Thymus (tissue), 11 donors: ENCODE measurements around the gene APBB2. TPM values are rescaled to one million over a fixed set of nuclear protein-coding genes. Genes with fewer than 3 reads are reported as not detected.

Source experiments
- DNase-seq, 9 donors: peaks; one replicate each; pipeline ENCODE4 v3.0.0-alpha.2; 2013; ENCODE audit warnings: low spot score in 9 of 9, low read depth in 6 of 9, missing footprints in 1 of 9
- H3K27ac ChIP-seq, 2 donors: one replicate each; pipeline ENCODE4 v1.5.1; 2013; ENCODE audit warnings: control low read depth in 1 of 2, low read depth in 1 of 2, low read length in 1 of 2, mild to moderate bottlenecking in 1 of 2, moderate library complexity in 1 of 2
- H3K27me3 ChIP-seq, 2 donors: one replicate each; pipeline ENCODE4 v1.5.1; 2013; ENCODE audit warnings: low read length in 1 of 2; ENCODE audit not compliant: control insufficient read depth in 2 of 2, insufficient read depth in 1 of 2
- H3K36me3 ChIP-seq, 2 donors: one replicate each; pipeline ENCODE4 v1.5.1; 2013; ENCODE audit warnings: low read length in 1 of 2, mild to moderate bottlenecking in 1 of 2, moderate library complexity in 1 of 2; ENCODE audit not compliant: control insufficient read depth in 2 of 2, insufficient read depth in 2 of 2
- H3K4me1 ChIP-seq, 2 donors: one replicate each; pipeline ENCODE4 v1.5.1; 2013; ENCODE audit warnings: low read length in 2 of 2; ENCODE audit not compliant: control insufficient read depth in 2 of 2, insufficient read depth in 2 of 2
- H3K4me3 ChIP-seq, 2 donors: one replicate each; pipeline ENCODE4 v1.5.1; 2013; ENCODE audit warnings: low read length in 2 of 2, control low read depth in 1 of 2, mild to moderate bottlenecking in 1 of 2
- H3K9me3 ChIP-seq, 2 donors: one replicate each; pipeline ENCODE4 v1.5.1; 2013; ENCODE audit warnings: low read length in 1 of 2, mild to moderate bottlenecking in 1 of 2; ENCODE audit not compliant: control insufficient read depth in 2 of 2, insufficient read depth in 1 of 2
- WGBS: extraction: QIAGEN DNeasy Blood & Tissue Kit; methylation state at CpG from one replicate; pipeline ENCODE4 v1.1.7; 2013; 5-methylcytosine and 5-hydroxymethylcytosine counted together
- polyA plus RNA-seq: library from polyadenylated mRNA; stranded (reverse); fragments of 200-250 nt; gene quantifications from one replicate; pipeline ENCODE4 v1.2.3, GENCODE V29; 2013
- total RNA-seq: library from RNA; stranded (reverse); fragments of 120-200 nt; gene quantifications from one replicate; pipeline ENCODE4 v1.2.4, GENCODE V29; 2013
- donor health status: healthy.

The APBB2 gene
- total and polyA plus RNA-seq, 2 donors, result 10.0 to 20.2 TPM

GRCh38 chr4:40957281-40957680 lies 257.1 kb downstream of the APBB2 start:
- Histone ChIP-seq H3K36me3 (no peaks in the 10 kb centered on the region), H3K27ac (no peak overlapping the region), H3K4me1 (peaks cover 0 to 7% of the 10 kb centered on the region in 2 donors), H3K27me3 (no peaks in the 10 kb centered on the region), H3K4me3 (no peak overlapping the region), H3K9me3 (no peaks in the 10 kb centered on the region)
- DNase-seq, result no peak
- WGBS, result 93% methylated on average over 6 of the region's 6 CpGs

GRCh38 chr4:40956721-40957255 lies 257.6 kb downstream of the APBB2 start:
- no peak for DNase-seq
- Histone ChIP-seq H3K27me3 (no peaks in the 10 kb centered on the region), H3K36me3 (no peaks in the 10 kb centered on the region), H3K4me3 (no peak overlapping the region), H3K27ac (no peak overlapping the region), H3K9me3 (no peaks in the 10 kb centered on the region), H3K4me1 (peaks cover 0 to 7% of the 10 kb centered on the region in 2 donors)
- WGBS, result 95% methylated on average over 5 of the region's 5 CpGs

DNA sequence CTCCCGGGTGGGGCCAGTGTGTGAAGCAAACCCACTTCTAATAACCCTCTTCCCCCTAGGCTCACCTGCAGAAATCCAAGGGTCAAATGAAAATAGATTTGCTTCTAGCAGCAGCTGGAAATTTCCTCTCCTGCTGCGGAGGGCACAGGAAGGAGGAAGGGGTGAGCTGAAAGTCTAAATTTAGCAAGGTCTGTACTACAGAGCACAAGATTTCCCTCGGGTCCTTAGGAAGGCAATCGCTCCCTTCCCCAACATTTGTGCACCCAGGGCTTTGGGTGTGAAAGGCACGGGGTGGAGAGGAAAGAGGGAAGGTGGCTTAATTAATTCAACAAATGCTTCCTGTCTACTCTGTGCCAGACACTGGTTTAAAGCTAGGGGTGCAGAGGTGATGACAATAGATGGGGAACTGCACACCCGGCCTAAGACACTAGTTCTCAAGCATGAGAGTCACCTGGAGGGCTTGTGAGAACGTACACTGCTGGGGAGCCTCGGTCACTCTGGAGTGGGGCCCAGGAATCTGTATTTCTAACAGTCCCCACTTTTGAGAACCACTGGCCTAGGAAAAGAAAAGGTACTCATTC lies 260.2 kb downstream of the APBB2 start:
- no peak for DNase-seq
- H3K27me3 ChIP-seq, result no peaks in the 10 kb centered on the region
- H3K27ac ChIP-seq, result peak overlapping the region in 1 of 2 donors; percentile 5
- H3K9me3 ChIP-seq, result no peaks in the 10 kb centered on the region
- 60% methylated on average over 8 of the region's 8 CpGs for WGBS
- H3K4me3 ChIP-seq, result no peak overlapping the region
- no peaks in the 10 kb centered on the region for H3K36me3 ChIP-seq
- H3K4me1 ChIP-seq, result peaks cover 0 to 7% of the 10 kb centered on the region in 2 donors

GRCh38 chr4:40953283-40954087 lies 260.9 kb downstream of the APBB2 start:
- peaks cover 0 to 7% of the 10 kb centered on the region in 2 donors for H3K4me1 ChIP-seq
- no peaks in the 10 kb centered on the region for H3K9me3 ChIP-seq
- WGBS, result 90% methylated on average over 12 of the region's 12 CpGs
- no peak overlapping the region for H3K4me3 ChIP-seq
- DNase-seq, result no peak
- H3K27me3 ChIP-seq, result no peaks in the 10 kb centered on the region
- H3K27ac ChIP-seq, result peak overlapping the region in 1 of 2 donors; percentile 5
- H3K36me3 ChIP-seq, result no peaks in the 10 kb centered on the region

DNA sequence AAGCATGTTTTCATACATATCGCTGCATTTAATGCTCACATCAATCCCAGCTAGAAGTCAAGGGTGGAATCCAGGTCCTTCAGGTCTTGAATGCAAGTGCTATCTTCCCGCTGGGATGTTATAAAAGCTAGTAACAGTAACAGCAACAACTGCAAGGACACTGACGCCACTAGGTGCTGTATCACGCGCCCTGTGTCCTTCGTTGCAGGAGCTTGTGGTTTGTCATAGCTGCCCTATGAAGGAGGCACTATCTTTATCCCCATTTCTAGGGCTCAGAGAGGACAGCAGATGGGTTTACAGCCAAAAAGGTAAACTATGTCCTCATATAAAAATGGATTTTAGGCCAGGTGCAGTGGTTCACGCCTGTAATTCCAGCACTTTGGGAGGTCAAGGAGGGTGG lies 261.7 kb downstream of the APBB2 start:
- no peaks in the 10 kb centered on the region for H3K9me3 ChIP-seq
- H3K27me3 ChIP-seq, result no peaks in the 10 kb centered on the region
- no peak overlapping the region for H3K27ac ChIP-seq
- H3K36me3 ChIP-seq, result no peaks in the 10 kb centered on the region
- WGBS, result 97% methylated on average over 7 of the region's 7 CpGs
- DNase-seq, result no peak
- H3K4me1 ChIP-seq, result peaks cover 0 to 7% of the 10 kb centered on the region in 2 donors
- H3K4me3 ChIP-seq, result no peak overlapping the region

DNA sequence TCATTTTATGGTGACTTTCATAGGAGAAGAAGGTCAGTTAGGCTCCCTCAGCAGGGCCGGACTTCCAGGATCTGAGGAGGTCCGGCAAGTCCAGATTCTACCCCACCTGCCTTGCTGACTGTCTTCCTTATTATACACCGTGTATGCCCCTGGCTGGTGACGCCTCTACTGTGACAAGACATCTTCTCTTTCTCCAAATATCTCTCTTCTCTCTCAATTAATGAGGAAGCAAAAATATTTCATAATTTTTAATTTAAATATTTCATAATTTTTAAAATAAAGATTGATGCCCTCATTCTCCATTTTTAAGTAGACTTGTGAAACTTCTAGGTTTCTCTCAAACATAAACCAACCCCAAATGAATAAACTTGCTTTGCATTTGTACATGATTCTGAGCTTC lies 262.1 kb downstream of the APBB2 start:
- 96% methylated on average over 4 of the region's 4 CpGs for WGBS
- Histone ChIP-seq H3K9me3 (no peaks in the 10 kb centered on the region), H3K4me3 (no peak overlapping the region), H3K4me1 (peaks cover 0 to 7% of the 10 kb centered on the region in 2 donors), H3K27ac (no peak overlapping the region), H3K36me3 (no peaks in the 10 kb centered on the region), H3K27me3 (no peaks in the 10 kb centered on the region)
- DNase-seq, result no peak

- Histone ChIP-seq H3K27me3 (no peaks in the 10 kb centered on the region), H3K4me3 (no peak overlapping the region), H3K27ac (no peak overlapping the region), H3K4me1 (peaks cover 0 to 7% of the 10 kb centered on the region in 2 donors), H3K9me3 (no peaks in the 10 kb centered on the region), H3K36me3 (no peaks in the 10 kb centered on the region)
- no peak for DNase-seq
- WGBS, result 98% methylated on average over 5 of the region's 5 CpGs
These were observed 263.3 kb downstream of the APBB2 start for GRCh38 chr4:40951026-40951425.

GRCh38 chr4:40949358-40950100 lies 264.8 kb downstream of the APBB2 start:
- DNase-seq, result no peak
- H3K4me1 ChIP-seq, result peaks cover 0 to 7% of the 10 kb centered on the region in 2 donors
- WGBS, result 94% methylated on average over 23 of the region's 23 CpGs
- H3K9me3 ChIP-seq, result no peaks in the 10 kb centered on the region
- no peaks in the 10 kb centered on the region for H3K27me3 ChIP-seq
- H3K36me3 ChIP-seq, result no peaks in the 10 kb centered on the region
- H3K4me3 ChIP-seq, result no peak overlapping the region
- H3K27ac ChIP-seq, result no peak overlapping the region

GRCh38 chr4:40948014-40948413 lies 266.3 kb downstream of the APBB2 start:
- H3K36me3 ChIP-seq, result no peaks in the 10 kb centered on the region
- no peaks in the 10 kb centered on the region for H3K27me3 ChIP-seq
- WGBS, result 94% methylated on average over 6 of the region's 6 CpGs
- no peak overlapping the region for H3K4me3 ChIP-seq
- no peak overlapping the region for H3K27ac ChIP-seq
- no peaks in the 10 kb centered on the region for H3K4me1 ChIP-seq
- DNase-seq, result no peak
- no peaks in the 10 kb centered on the region for H3K9me3 ChIP-seq
